Uterus (tissue), 4 donors: Measurements from ENCODE around the gene SYCP2L. TPM values are rescaled to one million over a fixed set of nuclear protein-coding genes. Genes with fewer than 3 reads are reported as not detected.

Experiments
- DNase-seq, 2 donors: peaks; one replicate each; pipeline ENCODE4 v3.0.0-alpha.2; 2019 to 2020
- H3K27ac ChIP-seq, 2 donors: fragments of 200-600 bp; sonication (generic); 1 replicate in 1 of 2; 2 replicates in 1 of 2; pipeline ENCODE4 v1.5.1; 2016 to 2018
- H3K27me3 ChIP-seq, 2 donors: fragments of 200-600 bp; sonication (generic); one replicate each; pipeline ENCODE4 v1.5.1; 2018 to 2019; ENCODE audit warnings: control low read depth in 1 of 2
- H3K36me3 ChIP-seq, 2 donors: fragments of 200-600 bp; sonication (generic); one replicate each; pipeline ENCODE4 v1.5.1; 2019; ENCODE audit warnings: control low read depth in 1 of 2
- H3K4me1 ChIP-seq, 2 donors: fragments of 200-600 bp; sonication (generic); one replicate each; pipeline ENCODE4 v1.5.1; 2018 to 2019; ENCODE audit warnings: control low read depth in 1 of 2
- H3K4me3 ChIP-seq, 2 donors: fragments of 200-600 bp; sonication (generic); 1 replicate in 1 of 2; 2 replicates in 1 of 2; pipeline ENCODE4 v1.5.1; 2018 to 2019; ENCODE audit warnings: mild to moderate bottlenecking in 1 of 2
- H3K9me3 ChIP-seq, 2 donors: fragments of 200-600 bp; sonication (generic); one replicate each; pipeline ENCODE4 v1.5.1; 2019; ENCODE audit warnings: control low read depth in 1 of 2
- CTCF ChIP-seq, 4 experiments: fragments of 200-600 bp in 2 of 4; fragments of 450-650 bp in 2 of 4; sonication (generic) in 2 of 4; IDR thresholded peaks; one replicate each; pipeline ENCODE4 v1.5.1; 2016 to 2019; ENCODE audit warnings: antibody characterized with exemption in 4 of 4, mild to moderate bottlenecking in 2 of 4, moderate library complexity in 1 of 4
- POLR2A ChIP-seq, 2 donors: fragments of 450-650 bp; IDR thresholded peaks; one replicate each; pipeline ENCODE4 v1.6.1; 2016; ENCODE audit warnings: antibody characterized with exemption in 2 of 2, mild to moderate bottlenecking in 1 of 2, moderate library complexity in 1 of 2
- intact Hi-C: fragments of 100-400 bp; cut with DNase I; formaldehyde crosslinking; loops from one replicate; pipeline ENCODE4 v1.15.1; 2023; ENCODE audit warnings: low total_unique reads
- total RNA-seq, 4 donors: library from RNA; depleted of rRNA in 3 of 4; stranded (reverse); fragments of >200 nt in 3 of 4; gene quantifications; one replicate each; pipeline versions ENCODE4 v1.1.0 to v1.2.4, GENCODE V29; 2014 to 2023
- donor health status: DM: yes; HTN: yes; CAD: no.

The SYCP2L gene
- total RNA-seq = 1 to 10 TPM in 2 of 4 donors, under 1 TPM in 1, not detected in 1; under 0.01 to 4.9 (median 3.5) TPM

DNA sequence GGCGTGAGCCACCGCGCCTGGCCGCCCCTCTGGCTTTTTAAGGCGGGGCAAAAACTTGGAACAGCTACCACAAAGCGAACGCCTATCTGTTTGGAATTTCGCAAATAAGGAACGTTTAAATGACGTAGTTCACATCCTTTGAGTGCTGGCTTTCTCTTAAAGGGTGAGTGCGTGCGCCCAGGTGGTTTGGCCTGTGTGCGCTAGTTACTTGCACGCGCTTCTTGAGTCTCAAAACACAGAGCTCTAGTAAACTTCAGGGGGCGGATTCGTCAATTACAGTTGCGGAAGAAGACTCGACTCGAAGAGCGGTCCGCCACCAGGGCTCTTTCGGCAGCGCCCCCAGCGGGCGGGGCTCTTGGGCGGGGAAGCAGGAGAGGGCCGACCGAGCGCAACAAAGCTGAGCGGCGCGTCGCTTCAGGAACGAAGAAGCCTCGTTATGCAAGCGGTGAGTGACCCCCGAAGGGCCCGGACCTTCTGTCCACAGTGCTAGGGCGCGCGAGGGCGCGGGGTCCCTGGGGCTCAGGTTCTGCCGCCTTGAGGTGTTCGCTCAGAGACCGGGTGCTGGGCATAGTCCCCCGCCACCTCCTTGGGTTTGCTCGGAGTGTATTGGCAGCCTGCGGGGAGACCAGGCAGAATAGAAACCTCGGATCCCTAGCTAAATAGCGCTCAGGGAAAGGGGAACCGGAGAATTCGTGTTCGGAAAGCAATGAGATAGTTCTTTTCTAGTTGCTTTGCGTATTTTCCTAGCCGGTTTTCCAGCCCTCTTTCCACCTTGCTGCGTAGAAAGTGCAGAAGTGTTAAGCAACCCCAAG lies at the start of gene SYCP2L:
Gene SYCP2L (plus strand): TSS at position 362 of the 812 bp plus-strand sequence. CDS start 75 bp downstream, at position 437.
- Histone ChIP-seq H3K27me3 (peaks cover 0 to 37% of the 10 kb centered on the region in 2 donors), H3K4me1 (no peaks in the 10 kb centered on the region), H3K9me3 (peaks cover 0 to 4% of the 10 kb centered on the region in 2 donors), H3K27ac (no peak within 1 kb of the TSS), H3K36me3 (no peaks in the 10 kb centered on the region), H3K4me3 (no peak within 1 kb of the TSS)
- TF ChIP-seq POLR2A (IDR thresholded peaks at IDR 0.05) (no peak), CTCF (IDR thresholded peaks at IDR 0.05) (no peak)
- no peak for DNase-seq
- intact Hi-C loops = no loop called here

DNA sequence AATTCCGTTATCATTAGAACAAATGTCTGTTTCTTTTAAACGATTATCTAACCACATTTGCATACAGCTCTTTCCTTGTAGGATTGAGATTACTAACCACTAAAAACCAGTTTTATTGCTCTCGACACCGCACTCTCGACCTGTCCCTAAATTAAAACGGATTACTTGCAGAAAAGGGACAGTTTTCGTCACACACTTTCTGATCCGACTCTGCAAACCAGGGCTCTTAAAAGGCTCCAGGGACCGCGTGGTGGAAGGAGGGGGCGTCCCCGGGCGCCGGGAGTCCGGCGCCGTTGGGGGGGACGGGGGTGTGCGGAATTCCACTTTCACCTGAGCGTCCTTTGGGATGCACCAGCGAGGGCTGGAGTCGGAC lies 49.2 kb upstream of the SYCP2L start:
- no peaks in the 10 kb centered on the region for H3K27me3 ChIP-seq
- no peak for DNase-seq
- peak overlapping the region; percentile 45 to 55 for H3K4me3 ChIP-seq
- intact Hi-C loops = no loop called here
- peak overlapping the region in 1 of 2 donors; percentile 4 for H3K27ac ChIP-seq
- TF ChIP-seq CTCF (IDR thresholded peaks at IDR 0.05) (no peak), POLR2A (IDR thresholded peaks at IDR 0.05) (no peak)
- no peaks in the 10 kb centered on the region for H3K4me1 ChIP-seq
- no peaks in the 10 kb centered on the region for H3K9me3 ChIP-seq
- H3K36me3 ChIP-seq = no peaks in the 10 kb centered on the region

DNA sequence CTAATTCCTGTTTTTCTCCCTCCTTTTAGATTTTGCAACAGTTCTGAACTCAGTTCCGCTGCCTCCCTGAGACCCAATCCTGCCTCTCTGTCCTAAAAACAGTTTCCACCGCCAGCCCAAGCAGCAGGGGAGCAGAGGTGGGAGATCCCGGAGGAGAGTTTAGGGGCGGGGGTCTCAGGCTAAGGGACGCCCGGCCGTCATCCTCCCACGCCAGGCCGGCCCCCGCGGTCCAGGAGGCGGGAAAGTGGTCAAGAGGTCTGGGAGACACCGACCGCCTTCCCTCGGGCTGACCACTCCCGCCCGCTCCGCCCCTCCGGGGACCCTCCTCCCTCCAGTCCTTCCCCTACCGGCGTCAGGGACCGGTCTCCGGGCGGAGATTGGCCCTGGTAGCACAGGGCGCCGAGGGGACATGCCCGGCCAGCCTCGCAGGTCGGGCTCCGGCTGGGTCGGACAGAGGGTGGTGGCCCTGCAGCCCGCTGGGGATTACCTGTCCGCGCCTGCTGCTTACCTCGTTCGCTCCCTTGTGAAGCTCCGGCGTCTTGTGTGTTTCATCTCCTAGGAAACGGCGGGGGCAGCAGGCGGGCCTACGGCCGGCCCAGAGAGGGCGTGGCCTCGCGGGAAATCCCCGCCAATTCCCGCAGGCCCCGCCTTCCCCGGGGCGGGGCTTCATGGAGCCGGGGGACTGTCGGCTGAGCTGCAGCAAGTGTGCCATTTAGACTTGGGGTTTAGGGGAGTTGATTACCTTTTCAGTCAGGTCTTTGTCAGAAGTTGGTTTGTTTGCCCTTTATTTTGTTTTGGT lies 48.7 kb upstream of the SYCP2L start, which contains the start of gene MAK:
Gene MAK (minus strand): TSS at position 545 of the 799 bp plus-strand sequence. CDS start 7,891 bp downstream, outside the sequence.
- H3K27ac ChIP-seq = peak within 1 kb of the TSS; percentile 4 to 6
- intact Hi-C loops = no loop called here
- no peaks in the 10 kb centered on the region for H3K36me3 ChIP-seq
- peak; percentile 77 to 85 for DNase-seq
- H3K9me3 ChIP-seq = no peaks in the 10 kb centered on the region
- no peaks in the 10 kb centered on the region for H3K4me1 ChIP-seq
- TF ChIP-seq POLR2A (IDR thresholded peaks at IDR 0.05) (peak in 1 of 2 donors; percentile 56), CTCF (IDR thresholded peaks at IDR 0.05) (no peak)
- H3K4me3 ChIP-seq = peak within 1 kb of the TSS; percentile 45 to 55
- no peaks in the 10 kb centered on the region for H3K27me3 ChIP-seq

DNA sequence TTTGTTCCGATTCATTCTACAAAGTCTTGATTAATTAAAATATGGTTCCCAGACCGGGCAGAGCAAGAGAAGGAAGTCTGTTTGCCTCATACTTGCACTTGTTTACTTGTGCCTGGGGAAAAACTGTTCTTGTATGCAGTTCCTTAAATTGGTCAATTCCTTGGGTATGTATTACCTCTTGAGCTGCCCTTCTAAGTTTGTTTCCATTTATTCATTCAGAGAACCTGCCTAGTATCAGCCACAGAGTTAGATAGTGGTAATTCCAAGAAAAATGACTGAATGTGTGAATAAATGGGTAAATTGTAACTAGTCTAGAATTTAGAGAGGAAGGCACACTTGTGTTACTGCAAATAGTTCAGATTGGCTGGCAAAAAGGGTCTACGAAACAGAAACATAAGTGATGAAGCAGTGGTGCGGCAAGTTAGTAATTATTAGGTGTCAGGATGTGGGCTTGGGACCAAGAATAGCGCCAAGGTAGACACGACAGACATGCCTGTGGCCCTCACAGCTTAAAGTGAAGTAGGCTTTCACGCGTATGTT lies 48.0 kb upstream of the SYCP2L start:
- Histone ChIP-seq H3K4me3 (peak overlapping the region; percentile 45 to 55), H3K27me3 (no peaks in the 10 kb centered on the region), H3K36me3 (no peaks in the 10 kb centered on the region), H3K9me3 (no peaks in the 10 kb centered on the region), H3K4me1 (no peaks in the 10 kb centered on the region), H3K27ac (no peak overlapping the region)
- TF ChIP-seq CTCF (IDR thresholded peaks at IDR 0.05) = no peak
- TF ChIP-seq POLR2A (IDR thresholded peaks at IDR 0.05) = no peak
- intact Hi-C loops = no loop called here
- DNase-seq = no peak
